Activated CD8-positive, alpha-beta memory T cell treated with anti-CD3 and anti-CD28 coated beads, Interleukin-2, amount 50 U/mL, for 24 hours (primary cell): ENCODE results near the gene MANSC4.

Experiments
- DNase-seq: peaks from one replicate; pipeline ENCODE4 v3.0.0-alpha.2; 2020; ENCODE audit errors: extremely low read depth

The MANSC4 gene

DNA sequence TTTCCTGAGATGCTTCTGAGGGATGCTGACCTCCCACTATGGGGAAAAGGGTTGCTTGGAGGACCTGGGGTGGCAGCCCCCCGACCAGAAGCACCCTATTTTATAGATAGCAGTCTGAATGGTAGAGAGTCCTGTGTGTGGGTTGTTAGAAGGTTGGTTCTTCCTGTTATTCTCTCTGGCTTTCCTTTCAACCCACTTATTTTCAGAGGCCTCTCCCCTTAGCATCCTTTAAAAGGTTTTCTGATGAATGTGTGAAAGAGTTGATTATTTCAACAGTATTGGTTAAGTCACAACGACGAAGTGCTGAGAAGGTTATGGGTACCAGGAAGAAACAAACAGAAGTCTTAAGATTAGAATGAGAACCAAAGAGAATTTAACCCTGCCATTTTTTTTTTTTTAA, 20.8 kb upstream of the MANSC4 start:
- DNase-seq: no peak

DNA sequence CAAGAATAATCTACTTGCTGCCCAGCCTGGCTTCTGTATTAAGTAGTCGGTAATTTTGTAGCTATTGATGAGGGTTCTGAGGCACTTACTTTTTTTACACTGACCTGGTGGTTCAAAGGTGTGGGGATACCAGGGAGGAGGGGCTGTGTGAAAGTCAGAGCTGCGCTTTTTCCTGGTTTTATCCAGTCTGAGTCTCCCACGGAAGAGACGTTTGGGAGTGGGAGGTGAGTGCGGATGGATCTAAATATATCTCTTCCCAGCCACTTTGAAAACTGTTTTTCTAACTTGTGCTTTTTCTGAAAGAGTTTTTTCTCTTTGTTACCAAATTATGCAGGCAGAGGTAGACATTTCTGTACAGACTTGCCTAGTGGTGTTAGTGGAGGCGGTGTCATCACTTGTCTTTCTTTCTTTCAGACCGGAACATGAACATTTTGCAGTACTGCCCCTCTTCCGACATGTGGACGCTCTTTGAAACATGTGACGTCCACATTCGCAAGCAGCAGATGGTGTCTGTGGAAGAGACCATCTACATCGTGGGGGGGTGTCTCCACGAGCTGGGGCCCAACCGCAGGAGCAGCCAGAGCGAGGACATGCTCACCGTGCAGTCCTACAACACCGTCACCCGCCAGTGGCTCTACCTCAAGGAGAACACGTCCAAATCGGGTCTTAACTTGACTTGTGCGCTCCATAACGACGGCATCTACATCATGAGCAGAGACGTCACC, 17.4 kb upstream of the MANSC4 start:
- DNase-seq: no peak

DNA sequence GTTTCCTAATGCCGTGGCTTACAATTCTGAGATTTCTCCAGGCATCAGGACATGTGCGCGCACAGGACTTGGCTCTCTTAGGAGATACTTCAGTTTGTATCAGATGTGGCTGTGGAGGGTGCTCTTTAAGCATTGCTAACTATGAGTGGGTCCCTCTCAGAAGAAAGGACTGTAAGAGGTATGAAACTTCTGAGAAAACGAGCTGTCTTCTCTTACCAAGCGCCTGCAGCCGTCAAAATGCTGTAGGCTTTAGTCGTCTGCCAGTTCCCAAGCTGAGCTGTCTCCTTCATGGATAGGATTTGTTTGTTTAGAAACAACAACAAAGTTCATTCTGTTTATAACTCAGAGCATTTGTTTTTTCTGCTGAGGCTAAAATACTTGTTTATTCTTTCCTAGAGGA, 16.1 kb upstream of the MANSC4 start:
- DNase-seq: no peak

DNA sequence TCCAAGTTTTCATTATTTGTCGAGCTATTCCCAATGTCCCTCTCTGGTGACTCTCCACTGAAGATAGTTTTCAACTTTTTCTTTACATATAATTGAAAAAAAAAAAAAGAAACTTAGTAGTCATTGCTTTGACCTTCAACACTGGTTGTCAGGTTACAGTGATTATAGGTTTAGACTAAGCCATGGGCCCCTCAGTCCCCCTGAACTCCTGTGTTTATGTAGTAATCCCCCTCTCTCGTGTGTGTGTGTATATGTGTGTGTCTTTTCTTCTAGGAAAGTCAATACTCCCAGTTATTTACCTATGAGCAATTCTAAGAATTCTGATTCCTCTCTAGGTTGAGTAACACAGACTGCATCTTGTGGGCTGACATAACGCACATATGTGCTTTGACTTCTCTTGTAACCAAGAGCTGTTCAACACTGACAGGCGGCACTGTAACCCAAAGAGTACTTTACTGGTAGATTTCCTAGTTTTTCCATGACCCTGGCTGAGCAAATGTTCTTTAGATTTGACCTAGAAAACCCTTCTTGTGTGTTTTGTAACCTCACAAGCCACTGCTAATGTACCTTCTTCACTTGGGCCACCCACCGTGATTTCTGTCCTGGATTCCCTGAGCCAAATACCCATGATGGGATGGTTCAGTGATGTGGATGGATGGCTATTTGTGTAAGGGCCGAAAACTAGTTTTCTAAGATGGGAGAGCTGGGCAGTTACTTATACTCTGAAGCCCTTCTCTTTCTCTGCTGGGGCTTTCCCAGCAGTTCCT, 15.0 kb upstream of the MANSC4 start:
- DNase-seq: no peak

DNA sequence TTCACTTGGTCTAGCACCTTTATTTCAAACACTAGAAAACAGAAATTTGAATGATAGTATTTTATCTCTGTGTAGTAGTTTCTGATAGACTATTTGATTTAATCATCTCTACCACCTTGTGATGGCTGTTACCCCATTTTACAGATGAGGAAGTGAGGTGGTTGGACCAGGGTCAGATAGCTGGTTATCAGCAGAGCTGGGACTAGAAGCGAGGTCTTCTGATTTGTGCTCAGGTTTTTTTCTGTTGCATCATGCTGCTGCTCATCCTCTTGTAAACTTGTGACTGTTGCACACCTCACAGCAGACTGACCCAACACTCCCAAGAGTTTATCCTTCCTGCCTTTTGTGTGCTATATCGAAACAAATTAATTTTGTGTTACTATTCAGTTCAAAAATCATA, 10.1 kb upstream of the MANSC4 start:
- no peak for DNase-seq

DNA sequence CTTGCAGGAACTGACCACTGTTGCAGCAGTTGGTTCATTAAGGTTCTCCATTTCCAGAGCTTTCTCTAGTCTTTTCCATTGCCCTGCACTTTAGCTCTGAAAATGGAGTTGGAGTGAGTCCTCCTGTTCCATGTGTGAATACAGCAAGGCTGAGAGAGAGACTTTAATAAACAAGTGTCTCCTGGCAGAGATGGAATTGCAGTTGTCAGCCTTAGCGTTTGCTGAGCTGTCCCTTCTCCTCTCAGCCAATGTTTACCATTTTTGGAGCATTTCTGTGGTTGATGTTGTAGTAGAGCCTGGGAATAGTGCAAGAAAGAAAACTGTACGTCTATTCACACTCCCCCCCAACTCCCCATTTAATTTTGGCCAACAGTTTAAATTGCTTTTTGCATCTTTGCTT, 7.5 kb upstream of the MANSC4 start:
- no peak for DNase-seq

DNA sequence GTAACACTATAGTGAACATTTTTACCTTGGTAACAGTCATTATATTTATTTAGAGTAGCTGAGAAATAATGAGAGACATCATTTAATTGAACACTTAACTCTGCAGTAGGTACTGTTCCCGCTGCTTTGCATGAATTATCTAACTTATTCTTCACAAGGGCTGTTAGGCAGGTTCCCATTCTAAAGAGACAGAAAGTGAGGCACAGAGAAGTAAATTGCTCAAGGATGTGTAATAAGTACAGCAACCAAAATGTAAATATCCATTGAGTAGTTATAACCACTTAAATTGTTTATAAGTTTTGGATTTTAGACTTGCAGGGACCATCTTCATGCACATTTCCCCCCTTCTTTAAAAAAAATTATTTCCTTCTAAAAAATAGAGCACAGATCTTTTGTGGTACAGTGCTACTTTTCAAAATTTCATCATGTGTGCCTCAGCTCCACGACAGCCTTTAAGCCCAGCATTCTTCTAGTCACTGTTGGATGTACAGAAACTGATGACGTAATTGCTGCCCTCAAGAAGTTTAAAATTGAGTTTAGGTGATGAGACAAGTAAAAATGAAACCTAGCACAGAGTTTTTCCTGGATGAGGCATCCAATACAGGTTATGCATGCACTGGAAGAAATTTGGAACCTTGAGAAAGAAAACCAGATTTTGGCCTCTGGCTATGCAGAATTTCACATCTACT, 6.0 kb upstream of the MANSC4 start:
- DNase-seq: no peak

DNA sequence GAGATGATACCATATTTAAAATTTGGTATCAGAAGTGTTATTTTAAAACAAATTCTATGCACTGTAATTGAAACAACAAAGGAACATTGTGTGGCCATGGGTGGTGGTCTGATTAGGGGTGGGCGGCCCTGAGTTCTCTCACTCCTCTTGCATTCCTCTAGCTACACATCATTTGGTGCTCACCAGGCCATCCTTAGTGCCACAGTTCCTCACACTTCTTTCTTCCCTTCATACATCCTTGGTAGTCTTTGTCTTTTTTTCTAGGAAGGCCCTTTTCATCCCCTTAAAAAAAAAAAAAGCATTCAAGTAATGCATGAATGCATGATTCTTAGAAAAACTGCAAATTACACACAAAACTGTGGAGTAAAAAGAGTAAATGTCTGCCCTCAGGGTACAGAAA, 2.4 kb upstream of the MANSC4 start:
- no peak for DNase-seq

DNA sequence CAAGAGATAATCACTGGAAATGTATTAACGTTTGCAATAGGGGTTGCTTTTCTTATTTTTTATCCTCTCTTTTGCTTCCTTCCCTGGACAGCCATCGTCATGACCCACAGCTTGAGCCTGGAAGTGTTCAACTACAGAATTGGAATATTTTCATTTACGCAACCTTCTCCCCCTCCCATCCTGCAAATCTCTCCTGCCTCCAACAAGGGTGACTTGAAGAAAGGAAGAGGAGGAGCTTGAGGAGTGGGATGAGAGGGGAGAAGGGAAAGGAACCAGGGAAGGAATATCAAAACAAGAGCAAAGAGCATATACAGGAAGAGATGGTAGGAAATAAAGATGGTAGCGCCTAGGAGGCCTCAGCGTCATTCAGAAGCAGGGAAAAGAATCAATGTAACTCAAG, 1.6 kb upstream of the MANSC4 start:
- DNase-seq: no peak

DNA sequence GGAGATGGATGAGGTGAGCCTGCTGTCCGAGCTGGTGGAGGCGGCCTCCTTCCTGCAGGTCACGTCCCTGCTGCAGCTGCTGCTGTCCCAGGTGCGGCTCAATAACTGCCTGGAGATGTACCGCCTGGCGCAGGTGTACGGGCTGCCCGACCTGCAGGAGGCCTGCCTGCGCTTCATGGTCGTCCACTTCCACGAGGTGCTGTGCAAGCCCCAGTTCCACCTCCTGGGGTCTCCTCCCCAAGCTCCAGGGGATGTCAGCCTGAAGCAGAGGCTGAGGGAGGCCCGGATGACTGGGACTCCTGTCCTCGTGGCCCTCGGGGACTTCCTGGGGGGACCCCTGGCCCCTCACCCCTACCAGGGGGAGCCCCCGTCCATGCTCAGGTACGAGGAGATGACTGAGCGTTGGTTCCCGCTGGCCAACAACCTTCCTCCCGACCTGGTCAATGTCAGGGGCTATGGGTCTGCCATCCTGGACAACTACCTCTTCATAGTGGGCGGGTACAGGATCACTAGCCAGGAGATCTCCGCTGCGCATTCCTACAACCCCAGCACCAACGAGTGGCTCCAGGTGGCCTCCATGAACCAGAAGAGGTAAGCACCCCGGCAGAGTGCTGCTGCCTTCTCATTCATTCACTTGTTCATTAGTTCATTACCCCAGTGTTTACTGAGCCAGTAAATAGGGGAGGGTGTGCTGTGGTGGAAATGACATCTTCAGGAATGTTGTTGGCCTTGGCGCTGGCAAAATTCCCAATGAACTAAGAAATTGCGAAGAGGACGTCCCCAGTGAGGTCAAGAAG, 774 bp upstream of the MANSC4 start:
- DNase-seq: no peak

DNA sequence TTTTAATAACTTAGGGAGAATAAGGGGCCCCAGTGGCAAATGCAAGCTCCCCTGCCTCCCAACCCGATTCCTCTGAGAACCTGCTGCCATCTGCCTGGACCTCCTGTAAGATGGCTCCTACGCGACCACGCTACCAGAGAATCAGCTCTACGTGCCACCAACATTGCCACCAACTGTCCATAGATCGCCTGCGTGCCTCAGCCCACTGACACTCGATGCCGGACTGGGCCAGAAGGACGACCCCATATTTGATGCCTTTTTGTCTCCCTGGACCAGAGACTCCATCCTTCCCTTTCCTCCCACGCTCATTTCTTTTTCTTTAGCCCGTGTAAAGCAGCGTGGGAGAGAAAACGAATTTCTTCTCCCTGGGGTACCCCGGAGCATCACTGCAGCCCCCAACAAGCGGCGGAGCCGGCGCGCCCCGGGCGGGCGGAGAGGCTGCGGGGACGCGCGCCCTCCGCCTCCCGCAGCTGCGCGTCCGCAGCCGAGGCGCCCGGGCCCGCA, 568 bp downstream of the MANSC4 start:
- no peak for DNase-seq

DNA sequence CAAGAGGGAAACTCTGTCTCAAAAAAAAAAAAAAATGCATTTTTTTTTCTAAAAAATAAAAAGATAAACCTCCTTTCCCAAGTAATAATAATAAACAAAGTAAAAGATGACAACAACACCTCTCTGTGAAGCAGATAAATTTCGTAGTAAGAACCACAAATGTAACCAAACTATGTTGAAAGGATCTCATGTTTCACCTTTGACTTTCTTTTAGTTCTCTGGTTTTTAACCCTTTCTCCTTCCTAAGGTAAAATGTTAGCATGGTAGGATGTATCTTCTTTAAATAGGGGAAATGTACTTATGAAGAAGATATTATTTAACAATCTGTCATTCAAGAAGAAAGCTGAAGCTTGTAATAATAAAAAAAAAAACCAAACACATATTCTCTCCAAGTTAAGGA, 1.8 kb downstream of the MANSC4 start:
- no peak for DNase-seq

DNA sequence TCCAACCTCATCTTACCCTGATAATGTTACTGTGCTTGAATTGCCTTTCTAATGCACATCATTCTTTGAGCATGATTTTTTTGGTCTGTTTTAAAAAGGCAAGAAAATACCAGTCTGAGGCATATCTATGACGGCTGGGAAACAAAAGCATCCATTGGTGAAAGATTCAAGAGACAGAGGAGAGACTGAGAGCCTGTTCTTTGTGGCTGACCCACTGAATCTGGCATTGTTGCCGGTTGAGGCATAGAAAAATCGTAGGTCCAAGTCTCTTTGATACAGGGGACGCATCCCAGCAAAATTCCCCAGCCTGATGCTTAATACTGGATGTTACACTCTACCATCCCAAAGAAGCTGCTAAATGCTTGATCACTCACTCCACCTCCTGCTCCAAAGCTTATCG, 2.9 kb downstream of the MANSC4 start:
- DNase-seq: no peak

DNA sequence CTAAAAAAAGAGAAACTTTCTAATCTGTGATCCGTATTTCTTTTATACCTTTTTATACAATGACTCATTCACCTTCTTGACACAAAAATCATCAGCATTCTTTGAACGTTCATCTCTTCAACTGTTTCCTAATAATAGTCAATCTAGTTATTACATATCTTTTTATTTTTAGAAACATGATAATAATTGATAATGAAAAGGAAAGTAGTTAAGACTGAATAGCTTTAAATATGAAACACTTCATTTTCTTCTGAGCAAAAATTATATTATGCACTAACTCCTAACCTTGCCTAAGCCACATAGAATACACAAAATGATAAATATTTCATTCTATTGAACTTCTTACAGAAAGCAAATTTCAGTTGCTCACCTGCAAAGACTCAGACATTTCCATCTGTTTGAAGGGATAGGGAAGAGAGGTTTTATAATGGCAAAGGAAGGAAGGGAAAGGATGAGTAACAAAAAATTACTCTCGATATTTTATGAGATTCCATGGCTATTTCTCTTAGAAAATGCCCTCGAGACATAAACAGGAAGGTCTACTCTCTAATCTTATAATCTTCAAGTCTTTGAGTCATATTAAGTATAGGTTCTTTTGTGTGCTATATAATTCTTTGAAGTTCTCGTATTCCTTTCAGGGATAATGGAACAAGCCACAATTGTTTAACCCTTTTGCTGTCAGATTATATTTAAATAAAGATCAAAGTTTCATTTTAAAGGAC, 7.5 kb downstream of the MANSC4 start:
- DNase-seq: no peak

DNA sequence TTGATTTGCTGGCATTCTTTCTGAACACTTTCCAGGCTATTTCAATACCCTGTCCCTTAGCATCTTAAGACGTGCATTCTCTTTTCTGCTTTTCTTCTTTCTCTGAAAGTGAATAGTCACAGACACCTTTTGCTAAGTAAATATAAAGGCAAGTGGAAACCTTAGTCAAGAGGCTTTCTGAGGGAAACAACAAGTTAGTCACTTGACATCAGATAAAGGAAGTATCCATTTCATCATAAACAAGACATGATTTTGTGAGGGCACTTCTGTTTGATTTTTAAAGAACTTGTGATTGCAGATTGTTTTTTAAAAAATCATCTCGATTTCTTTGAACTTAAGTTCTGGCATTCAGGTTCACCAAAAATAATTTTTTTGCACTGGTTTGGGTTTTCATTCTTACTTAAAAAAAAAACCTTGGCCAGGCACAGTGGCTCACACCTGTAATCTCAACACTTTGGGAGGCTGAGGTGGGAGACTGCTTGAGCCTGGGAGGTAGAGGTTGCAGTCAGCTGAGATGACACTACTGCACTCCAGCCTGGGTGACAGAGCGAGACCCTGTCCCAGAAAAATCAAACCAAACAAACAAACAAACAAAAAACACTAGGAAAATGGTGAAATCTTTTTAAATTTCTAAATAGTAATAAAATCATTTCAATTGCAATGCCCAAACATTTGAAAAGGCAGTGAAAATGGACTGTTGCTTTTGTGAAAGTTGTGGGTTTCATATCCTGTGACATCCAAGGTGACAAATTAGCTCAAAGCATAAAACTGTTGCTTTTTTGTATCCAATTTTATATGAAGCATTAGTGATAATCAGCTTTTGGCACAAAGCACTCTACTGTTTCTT, 8.3 kb downstream of the MANSC4 start:
- no peak for DNase-seq

DNA sequence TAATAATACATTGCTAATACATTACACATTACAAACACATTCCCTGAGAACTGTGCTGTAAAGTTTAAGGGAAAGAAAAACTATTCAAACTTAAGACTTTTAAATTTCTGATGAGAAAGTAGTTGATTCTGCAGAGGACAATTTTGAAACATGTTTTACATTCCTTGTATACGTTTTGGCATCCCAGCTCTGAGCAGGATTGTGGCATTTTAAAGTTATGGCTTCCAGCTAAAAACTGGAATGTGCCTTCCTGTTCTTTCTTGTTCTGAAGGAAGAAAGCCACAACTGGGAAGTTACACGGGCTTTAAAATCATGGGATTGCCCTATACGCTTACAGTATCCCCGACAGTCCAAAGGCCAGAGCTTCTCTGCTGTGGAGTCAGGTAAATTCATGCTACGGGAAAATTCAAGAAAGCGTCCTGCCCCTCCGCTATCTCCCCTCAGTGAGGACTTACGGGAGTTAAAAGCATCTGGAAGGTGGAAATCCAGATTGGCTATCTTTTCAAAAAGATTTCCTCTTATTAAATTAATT, 10.8 kb downstream of the MANSC4 start:
- DNase-seq: no peak

DNA sequence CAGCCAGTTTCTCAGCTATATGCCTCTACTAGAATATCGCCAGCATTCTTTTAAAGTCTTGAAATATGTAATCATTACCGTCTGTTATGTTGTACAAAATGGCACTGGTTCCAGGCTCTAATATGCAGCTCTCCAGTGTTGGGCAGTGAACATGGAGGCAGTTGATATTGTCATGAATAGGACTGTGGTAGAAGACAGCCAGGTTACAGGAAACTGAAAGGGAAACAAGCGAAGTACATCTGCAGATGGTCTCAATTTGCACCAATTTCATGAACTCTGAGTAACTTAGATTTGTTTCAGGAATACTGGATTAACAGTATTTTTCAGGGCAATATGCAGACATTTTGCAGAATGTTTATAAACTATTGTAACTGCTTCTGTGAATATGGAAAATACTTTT, 13.4 kb downstream of the MANSC4 start:
- no peak for DNase-seq

DNA sequence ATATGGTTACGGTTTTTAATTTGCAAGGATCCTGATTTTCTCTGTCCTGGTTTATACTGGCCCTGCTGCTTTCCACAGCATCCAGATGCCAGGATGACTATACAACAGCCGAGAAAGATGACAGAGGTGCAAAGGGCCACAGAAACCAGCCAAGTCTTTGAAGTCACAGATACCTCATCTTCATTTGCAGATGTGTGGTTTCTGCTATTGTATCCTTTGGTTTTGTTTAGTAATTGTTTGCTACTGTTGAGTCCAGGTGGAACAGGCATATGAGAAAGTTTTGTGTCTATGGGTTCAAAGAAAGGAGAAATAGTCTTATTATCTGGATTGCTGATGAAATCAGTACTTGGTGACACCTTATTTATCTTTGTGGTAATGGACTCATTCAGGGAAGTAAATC, 17.3 kb downstream of the MANSC4 start:
- no peak for DNase-seq

DNA sequence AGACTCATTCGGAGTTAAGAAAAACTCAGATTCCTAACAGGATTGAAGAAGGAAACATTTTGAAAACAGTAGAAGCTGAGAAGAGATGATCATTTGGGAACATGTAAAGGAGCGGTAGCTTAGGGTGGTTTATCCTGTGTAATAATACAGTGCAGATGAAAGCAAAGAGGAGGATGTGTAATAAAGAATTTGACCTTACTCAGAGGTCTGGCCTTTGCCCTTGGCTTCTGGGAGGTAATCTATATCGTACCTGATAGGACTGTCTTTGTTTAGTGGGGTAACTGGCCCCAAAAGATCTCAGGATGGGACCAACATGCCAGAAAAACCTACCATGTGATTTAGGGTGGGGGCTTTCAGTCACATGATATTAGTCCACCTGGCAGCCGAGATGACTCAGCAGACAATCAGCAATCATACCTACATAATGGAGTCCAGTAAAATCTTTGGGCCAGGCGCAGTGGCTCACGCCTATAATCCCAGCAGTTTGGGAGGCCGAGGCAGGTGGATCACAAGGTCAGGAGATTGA, 23.3 kb downstream of the MANSC4 start:
- DNase-seq: no peak

DNA sequence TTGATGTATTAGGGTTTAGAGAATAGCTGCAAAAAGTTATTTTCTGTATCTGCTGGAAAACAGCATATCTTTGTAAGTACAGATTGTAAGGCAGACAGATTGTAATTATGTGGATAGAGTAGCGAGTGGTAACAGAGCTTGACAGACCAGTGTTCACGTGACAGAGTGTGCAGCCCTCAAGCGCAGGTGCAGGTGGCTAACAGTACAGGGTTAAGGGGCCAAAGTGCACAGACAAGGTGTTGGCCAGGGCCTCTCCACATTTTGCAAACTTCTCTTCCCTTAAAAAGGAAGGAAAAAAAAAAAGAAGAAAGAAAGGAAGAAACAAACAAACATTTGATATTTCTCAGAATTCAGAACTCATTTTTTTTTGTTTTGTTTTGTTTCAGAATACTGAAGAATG, 25.2 kb downstream of the MANSC4 start:
- no peak for DNase-seq
